ENCODE measurements around the gene DNASE1. TPM values are rescaled to one million over a fixed set of nuclear protein-coding genes. Genes with fewer than 3 reads are reported as not detected.
"Not testable (repeated sequence)": the region's sequence is repeated elsewhere in the genome, so short reads cannot be mapped to it uniquely, and the experiment has no call there.

The DNASE1 gene
- total and polyA plus RNA-seq, 4 donors: 5.4 to 21.8 (median 9.2) TPM

- intact Hi-C loops (cut with DNase I); H3K4me1 ChIP-seq (ENCODE audit: control insufficient read depth in 1 of 2, insufficient read depth in 2 of 2, low read length in 2 of 2); ATAC-seq (ENCODE audit: low FRiP score); H3K4me3 ChIP-seq (ENCODE audit: low read length in 2 of 2); H3K27me3 ChIP-seq (ENCODE audit: control insufficient read depth in 1 of 2, insufficient read depth in 2 of 2, low read length in 1 of 2); H3K36me3 ChIP-seq (ENCODE audit: control insufficient read depth in 1 of 2, insufficient read depth in 2 of 2, low read length in 1 of 2); DNase-seq; H3K27ac ChIP-seq (ENCODE audit: low read depth in 1 of 2, low read length in 2 of 2); H3K9me3 ChIP-seq (ENCODE audit: control insufficient read depth, low read length): not testable (repeated sequence)
- WGBS, 2 donors: 90 to 98% methylated on average over 6 to 7 of the region's 10 CpGs
These were observed 1.6 kb downstream of the DNASE1 start for GRCh38 chr16:3656160-3656490.

- intact Hi-C loops (cut with DNase I): no loop called here
- Histone ChIP-seq H3K4me3 (ENCODE audit: low read length in 2 of 2) (no peak overlapping the region), H3K4me1 (ENCODE audit: control insufficient read depth in 1 of 2, insufficient read depth in 2 of 2, low read length in 2 of 2) (no peaks in the 10 kb centered on the region), H3K9me3 (ENCODE audit: control insufficient read depth, low read length) (no peaks in the 10 kb centered on the region), H3K36me3 (ENCODE audit: control insufficient read depth in 1 of 2, insufficient read depth in 2 of 2, low read length in 1 of 2) (peaks cover 0 to 7% of the 10 kb centered on the region in 2 donors), H3K27me3 (ENCODE audit: control insufficient read depth in 1 of 2, insufficient read depth in 2 of 2, low read length in 1 of 2) (no peaks in the 10 kb centered on the region), H3K27ac (ENCODE audit: low read depth in 1 of 2, low read length in 2 of 2) (no peak overlapping the region)
- WGBS, 2 donors: 89% methylated on average over 41 to 42 of the region's 42 CpGs
- DNase-seq (peak in 1 of 2 donors; percentile 65), ATAC-seq (ENCODE audit: low FRiP score) (no peak)
These were observed 2.3 kb downstream of the DNASE1 start for GRCh38 chr16:3656491-3657468.

- intact Hi-C loops (cut with DNase I): no loop called here
These were observed 4.8 kb downstream of the DNASE1 start for GRCh38 chr16:3659251-3659650.

GRCh38 chr16:3661311-3661710 is 6.8 kb downstream of the DNASE1 start:
- intact Hi-C loops (cut with DNase I): no loop called here
- Histone ChIP-seq H3K27ac (ENCODE audit: low read depth in 1 of 2, low read length in 2 of 2) (no peak overlapping the region), H3K9me3 (ENCODE audit: control insufficient read depth, low read length) (no peaks in the 10 kb centered on the region), H3K4me1 (ENCODE audit: control insufficient read depth in 1 of 2, insufficient read depth in 2 of 2, low read length in 2 of 2) (no peaks in the 10 kb centered on the region), H3K27me3 (ENCODE audit: control insufficient read depth in 1 of 2, insufficient read depth in 2 of 2, low read length in 1 of 2) (no peaks in the 10 kb centered on the region), H3K36me3 (ENCODE audit: control insufficient read depth in 1 of 2, insufficient read depth in 2 of 2, low read length in 1 of 2) (peaks cover 0 to 11% of the 10 kb centered on the region in 2 donors), H3K4me3 (ENCODE audit: low read length in 2 of 2) (no peak overlapping the region)
- WGBS, 2 donors: 82 to 86% methylated on average over 12 of the region's 12 CpGs
- ATAC-seq (ENCODE audit: low FRiP score) (no peak), DNase-seq (peak; percentile 16 to 53)

More at GRCh38 chr16:3659251-3659650, 4.8 kb downstream of the DNASE1 start:
- Histone ChIP-seq H3K27ac (ENCODE audit: low read depth in 1 of 2, low read length in 2 of 2) (no peak overlapping the region), H3K36me3 (ENCODE audit: control insufficient read depth in 1 of 2, insufficient read depth in 2 of 2, low read length in 1 of 2) (peaks cover 0 to 11% of the 10 kb centered on the region in 2 donors), H3K27me3 (ENCODE audit: control insufficient read depth in 1 of 2, insufficient read depth in 2 of 2, low read length in 1 of 2) (no peaks in the 10 kb centered on the region), H3K4me1 (ENCODE audit: control insufficient read depth in 1 of 2, insufficient read depth in 2 of 2, low read length in 2 of 2) (no peaks in the 10 kb centered on the region), H3K9me3 (ENCODE audit: control insufficient read depth, low read length) (no peaks in the 10 kb centered on the region), H3K4me3 (ENCODE audit: low read length in 2 of 2) (no peak overlapping the region)
- ATAC-seq (ENCODE audit: low FRiP score) (no peak), DNase-seq (no peak)
- 69 to 70% methylated on average over 3 of the region's 3 CpGs for WGBS, 2 donors

- 91 to 94% methylated on average over 13 of the region's 13 CpGs for WGBS, 2 donors
- Histone ChIP-seq H3K4me1 (ENCODE audit: control insufficient read depth in 1 of 2, insufficient read depth in 2 of 2, low read length in 2 of 2) (no peaks in the 10 kb centered on the region), H3K27me3 (ENCODE audit: control insufficient read depth in 1 of 2, insufficient read depth in 2 of 2, low read length in 1 of 2) (no peaks in the 10 kb centered on the region), H3K36me3 (ENCODE audit: control insufficient read depth in 1 of 2, insufficient read depth in 2 of 2, low read length in 1 of 2) (peaks cover 0 to 10% of the 10 kb centered on the region in 2 donors), H3K27ac (ENCODE audit: low read depth in 1 of 2, low read length in 2 of 2) (no peak overlapping the region), H3K4me3 (ENCODE audit: low read length in 2 of 2) (no peak overlapping the region), H3K9me3 (ENCODE audit: control insufficient read depth, low read length) (no peaks in the 10 kb centered on the region)
- DNase-seq (peak; percentile 39 to 59), ATAC-seq (ENCODE audit: low FRiP score) (no peak)
- intact Hi-C loops (cut with DNase I): no loop called here
These were observed 7.4 kb downstream of the DNASE1 start for GRCh38 chr16:3661922-3662321.

- DNase-seq: peak; percentile 32 to 59
- Histone ChIP-seq H3K9me3 (ENCODE audit: control insufficient read depth, low read length) (no peaks in the 10 kb centered on the region), H3K36me3 (ENCODE audit: control insufficient read depth in 1 of 2, insufficient read depth in 2 of 2, low read length in 1 of 2) (peaks cover 0 to 7% of the 10 kb centered on the region in 2 donors), H3K27me3 (ENCODE audit: control insufficient read depth in 1 of 2, insufficient read depth in 2 of 2, low read length in 1 of 2) (no peaks in the 10 kb centered on the region), H3K27ac (ENCODE audit: low read depth in 1 of 2, low read length in 2 of 2) (no peak overlapping the region), H3K4me3 (ENCODE audit: low read length in 2 of 2) (no peak overlapping the region), H3K4me1 (ENCODE audit: control insufficient read depth in 1 of 2, insufficient read depth in 2 of 2, low read length in 2 of 2) (no peaks in the 10 kb centered on the region)
- WGBS, 2 donors: 88 to 90% methylated on average over 17 of the region's 17 CpGs
- intact Hi-C loops (cut with DNase I): no loop called here
- no peak for ATAC-seq (ENCODE audit: low FRiP score)
These were observed 8.1 kb downstream of the DNASE1 start for GRCh38 chr16:3662601-3663000.

- peaks cover 0 to 8% of the 10 kb centered on the region in 2 donors for H3K36me3 ChIP-seq (ENCODE audit: control insufficient read depth in 1 of 2, insufficient read depth in 2 of 2, low read length in 1 of 2)
- H3K4me1 ChIP-seq (ENCODE audit: control insufficient read depth in 1 of 2, insufficient read depth in 2 of 2, low read length in 2 of 2): no peaks in the 10 kb centered on the region
- H3K9me3 ChIP-seq (ENCODE audit: control insufficient read depth, low read length): no peaks in the 10 kb centered on the region
- ATAC-seq (ENCODE audit: low FRiP score) (no peak), DNase-seq (peak; percentile 42 to 72)
- H3K4me3 ChIP-seq (ENCODE audit: low read length in 2 of 2): no peak overlapping the region
- WGBS, 2 donors: 96 to 97% methylated on average over 30 to 31 of the region's 31 CpGs
- H3K27me3 ChIP-seq (ENCODE audit: control insufficient read depth in 1 of 2, insufficient read depth in 2 of 2, low read length in 1 of 2): no peaks in the 10 kb centered on the region
- H3K27ac ChIP-seq (ENCODE audit: low read depth in 1 of 2, low read length in 2 of 2): no peak overlapping the region
- intact Hi-C loops (cut with DNase I): no loop called here
These were observed 9.9 kb downstream of the DNASE1 start for GRCh38 chr16:3664187-3664896.

GRCh38 chr16:3665508-3665907 is 11.0 kb downstream of the DNASE1 start:
- DNase-seq: peak; percentile 9 to 51
- Histone ChIP-seq H3K36me3 (ENCODE audit: control insufficient read depth in 1 of 2, insufficient read depth in 2 of 2, low read length in 1 of 2) (peaks cover 0 to 8% of the 10 kb centered on the region in 2 donors), H3K27me3 (ENCODE audit: control insufficient read depth in 1 of 2, insufficient read depth in 2 of 2, low read length in 1 of 2) (no peaks in the 10 kb centered on the region), H3K4me3 (ENCODE audit: low read length in 2 of 2) (no peak overlapping the region), H3K27ac (ENCODE audit: low read depth in 1 of 2, low read length in 2 of 2) (no peak overlapping the region), H3K4me1 (ENCODE audit: control insufficient read depth in 1 of 2, insufficient read depth in 2 of 2, low read length in 2 of 2) (no peaks in the 10 kb centered on the region), H3K9me3 (ENCODE audit: control insufficient read depth, low read length) (no peaks in the 10 kb centered on the region)
- WGBS, 2 donors: 86 to 87% methylated on average over 6 of the region's 6 CpGs
- intact Hi-C loops (cut with DNase I): no loop called here
- ATAC-seq (ENCODE audit: low FRiP score): no peak
